Effector CD8-positive, alpha-beta T cell (primary cell): ENCODE measurements around the gene AZIN2.
"Not testable (repeated sequence)": the region's sequence is repeated elsewhere in the genome, so short reads cannot be mapped to it uniquely, and the experiment has no call there.

Source experiments
- DNase-seq: peaks from one replicate; lab custom pipeline; 2025; lab: John Stamatoyannopoulos, UW

The AZIN2 gene

GRCh38 chr1:33057095-33057494 lies 23.9 kb upstream of the AZIN2 start:
- no peak for DNase-seq

DNA sequence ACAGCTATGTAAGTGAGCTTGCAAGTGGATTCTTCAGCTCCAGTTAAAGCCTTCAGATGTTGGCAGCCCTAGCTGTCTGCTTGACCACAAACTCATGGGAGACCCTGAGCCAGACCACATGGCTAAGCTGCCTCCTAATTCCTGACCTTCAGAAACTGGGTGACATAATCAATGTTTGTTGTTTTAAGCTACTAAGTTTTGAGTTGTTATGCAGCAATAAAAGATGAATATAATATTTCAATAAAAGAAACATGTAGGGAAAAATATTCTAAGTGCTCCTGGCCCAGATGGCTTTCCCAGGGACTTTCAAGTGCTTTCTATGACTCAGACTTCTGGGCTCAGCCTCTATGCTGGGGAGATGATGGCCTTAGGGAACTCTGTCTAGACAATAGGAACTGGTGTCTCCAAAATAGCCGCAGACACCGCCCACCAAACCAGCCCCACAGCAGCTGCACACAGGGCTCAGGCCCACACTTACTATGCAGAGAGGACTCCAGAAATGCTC lies 20.3 kb upstream of the AZIN2 start:
- no peak for DNase-seq

GRCh38 chr1:33061834-33062233 lies 19.1 kb upstream of the AZIN2 start:
- no peak for DNase-seq

GRCh38 chr1:33064284-33064683 lies 16.7 kb upstream of the AZIN2 start:
- DNase-seq = not testable (repeated sequence)

- DNase-seq = no peak
Observed at GRCh38 chr1:33065301-33065700, 15.7 kb upstream of the AZIN2 start.

GRCh38 chr1:33066477-33066876 lies 14.5 kb upstream of the AZIN2 start:
- not testable (repeated sequence) for DNase-seq

- DNase-seq = not testable (repeated sequence)
Observed at GRCh38 chr1:33068108-33068507, 12.8 kb upstream of the AZIN2 start.

DNA sequence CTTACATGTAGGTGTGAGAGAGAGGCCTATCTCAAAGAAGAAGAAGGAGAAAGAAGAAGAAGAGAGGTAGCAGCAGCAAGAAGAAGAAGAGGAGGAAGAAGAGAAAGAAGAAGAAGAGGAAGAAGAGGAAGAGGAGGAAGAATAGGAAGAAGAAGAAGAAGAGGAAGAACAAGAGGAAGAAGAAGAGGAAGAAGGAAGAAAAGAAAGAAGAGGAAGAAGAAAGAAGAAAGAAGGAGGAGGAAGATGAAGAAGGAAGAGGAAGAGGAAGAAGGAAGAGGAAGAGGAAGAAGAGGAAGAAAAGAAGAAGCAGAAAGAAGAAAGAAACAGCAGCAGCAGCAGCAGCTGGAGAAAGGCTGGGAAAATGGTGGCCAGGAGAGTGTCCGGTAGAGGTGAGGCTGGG lies 10.3 kb upstream of the AZIN2 start:
- DNase-seq = no peak

DNA sequence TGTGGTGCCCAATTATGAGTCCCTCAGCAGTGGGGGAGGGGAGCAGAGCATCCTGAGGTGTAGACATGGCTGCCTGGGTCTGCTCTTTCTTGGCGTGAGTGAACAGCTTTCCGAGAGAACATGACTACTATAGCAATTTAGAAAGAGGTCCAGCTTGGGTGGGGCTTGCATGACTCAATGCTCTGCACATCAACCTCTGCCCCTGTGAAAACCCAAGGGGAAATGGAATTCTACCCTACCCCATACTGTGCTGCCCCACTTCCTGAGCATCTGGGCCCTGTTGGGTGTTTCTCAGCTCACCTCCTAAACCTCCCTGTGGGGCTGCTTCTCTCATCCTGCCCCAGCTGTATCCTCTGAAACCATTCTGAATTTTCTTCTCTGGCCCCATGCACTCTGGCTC lies 8.2 kb upstream of the AZIN2 start:
- DNase-seq = no peak

GRCh38 chr1:33074193-33074945 lies 6.6 kb upstream of the AZIN2 start:
- DNase-seq = no peak

DNA sequence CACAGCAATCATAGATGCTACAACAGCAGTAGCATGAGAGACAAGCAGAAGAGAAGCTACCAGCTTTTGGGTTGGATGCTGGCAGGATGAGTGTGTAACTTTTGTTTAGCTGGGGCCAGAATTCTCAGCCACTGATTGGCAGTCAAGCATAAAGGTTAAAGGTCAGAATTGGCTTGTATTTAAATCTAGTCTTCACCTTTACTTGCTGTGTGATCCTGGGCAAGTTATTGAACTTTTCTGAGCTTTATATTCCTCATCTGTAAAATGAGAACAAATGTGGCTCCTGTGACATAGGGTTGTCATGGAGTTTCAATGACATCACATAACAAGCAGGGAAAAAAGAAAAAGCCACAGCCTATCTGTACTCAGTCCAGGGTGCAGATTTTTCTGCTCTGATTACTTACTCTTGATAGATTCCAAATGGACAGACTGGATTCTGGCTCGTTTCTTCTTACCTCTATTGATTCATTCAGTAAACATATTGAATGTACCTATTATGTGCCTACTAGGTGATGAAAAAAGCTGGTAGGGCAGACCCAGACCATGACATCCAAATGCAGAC lies 2.8 kb upstream of the AZIN2 start:
- DNase-seq = no peak

- DNase-seq = no peak
Observed at GRCh38 chr1:33080373-33080772, 580 bp upstream of the AZIN2 start.

GRCh38 chr1:33081554-33082305 lies 777 bp downstream of the AZIN2 start:
- peak; percentile 11 for DNase-seq

GRCh38 chr1:33082575-33083108 lies 1.7 kb downstream of the AZIN2 start:
- no peak for DNase-seq

DNA sequence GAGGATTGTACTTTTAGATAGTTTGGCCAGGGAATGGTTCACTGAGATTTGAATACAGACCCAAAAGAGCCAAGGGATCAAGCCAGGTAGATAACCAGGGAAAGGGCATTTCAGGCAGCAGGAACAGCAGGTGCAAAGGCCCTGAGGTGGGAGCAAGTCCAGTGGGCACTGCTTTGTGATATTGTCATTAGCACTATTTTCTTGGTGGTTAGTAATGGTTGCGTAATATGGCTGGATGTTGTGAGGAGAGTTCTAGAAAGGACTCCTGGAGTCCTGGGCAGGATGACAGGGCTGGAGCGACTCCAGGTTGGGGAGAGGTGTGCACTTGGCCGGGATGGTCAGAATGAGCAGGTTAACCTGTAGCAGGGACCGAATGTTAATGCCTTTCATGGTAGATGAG lies 4.4 kb downstream of the AZIN2 start:
- DNase-seq = no peak

DNA sequence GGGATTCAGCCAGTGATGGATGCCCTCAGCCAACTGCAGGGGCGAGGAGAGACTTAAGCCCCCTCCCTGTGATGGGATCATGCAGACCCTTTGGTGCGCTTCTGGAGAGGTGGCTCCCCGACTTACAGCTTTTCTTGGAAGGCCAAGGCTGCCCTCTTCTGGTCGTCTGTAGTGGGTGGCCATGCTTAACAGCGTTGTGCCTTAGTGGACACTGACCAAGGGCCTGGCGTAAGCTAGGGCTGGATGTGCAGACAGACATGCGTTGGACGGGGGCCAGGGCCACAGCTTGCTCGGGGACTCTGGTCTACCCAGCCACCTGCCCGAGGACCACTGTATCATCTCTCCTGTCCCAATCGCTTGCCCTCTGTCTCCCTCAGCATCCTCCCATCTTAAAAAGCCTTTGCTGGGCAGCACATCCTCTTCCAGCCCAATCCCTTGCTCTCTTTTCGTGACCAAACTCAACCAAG lies 5.5 kb downstream of the AZIN2 start:
- peak; percentile 18 for DNase-seq

- DNase-seq = no peak
Observed at GRCh38 chr1:33087677-33088076, 6.7 kb downstream of the AZIN2 start.

DNA sequence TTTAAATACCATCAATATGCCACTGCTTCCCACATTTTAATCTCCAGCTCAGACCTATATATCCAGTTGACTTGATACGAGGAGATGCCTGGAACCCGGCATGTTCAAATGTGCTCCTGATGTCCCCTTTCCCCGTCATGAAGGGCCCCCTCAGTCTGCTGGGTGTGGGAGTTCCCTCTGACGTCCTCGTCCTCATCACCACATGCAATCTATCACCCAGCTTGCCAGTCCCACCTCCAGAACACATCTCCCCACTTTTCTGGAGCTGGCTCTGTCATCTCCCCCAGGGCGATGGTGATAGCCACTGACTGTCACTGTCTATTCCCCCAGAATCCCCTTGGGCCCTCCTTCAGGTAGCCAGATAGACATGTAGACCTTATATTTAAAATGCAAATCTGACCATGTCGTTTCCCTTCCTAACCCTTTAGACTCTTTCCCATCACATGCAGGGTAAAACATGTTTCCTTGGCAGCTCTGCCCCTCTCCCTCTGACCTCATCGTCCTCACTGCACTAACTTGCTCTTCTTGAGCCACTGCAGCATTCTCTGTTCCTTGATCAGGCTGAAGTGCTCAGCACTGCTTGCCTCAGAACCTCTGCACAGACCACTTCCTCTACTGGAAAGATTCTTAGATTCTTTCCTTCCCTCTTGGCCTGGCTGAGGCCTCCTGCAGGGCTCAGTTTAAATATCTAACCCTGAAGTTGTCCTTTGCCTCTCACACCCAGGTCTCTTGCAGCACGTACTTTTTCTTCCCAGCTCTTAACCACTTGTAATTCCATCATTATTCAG lies 7.4 kb downstream of the AZIN2 start:
- DNase-seq = no peak

DNA sequence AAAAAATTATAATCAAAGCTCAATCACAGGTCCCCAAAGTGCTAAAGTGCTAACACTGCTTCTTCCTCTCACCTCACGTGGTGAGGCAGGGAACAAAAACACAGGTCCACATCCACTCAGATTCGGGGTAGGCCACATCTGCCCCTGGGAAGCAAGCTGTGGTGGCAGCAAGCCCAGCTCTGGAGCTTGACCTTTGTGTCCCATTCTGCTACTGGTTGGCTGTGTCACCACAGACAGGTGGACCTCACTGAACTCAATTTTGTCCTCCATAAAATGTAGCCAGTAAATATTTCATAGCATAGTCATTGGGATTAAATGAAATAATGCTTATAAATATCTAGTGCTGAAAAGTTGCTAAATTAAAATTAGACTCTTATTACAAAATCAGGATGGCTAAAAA lies 8.5 kb downstream of the AZIN2 start:
- no peak for DNase-seq

- DNase-seq = no peak
Observed at GRCh38 chr1:33092438-33092837, 11.5 kb downstream of the AZIN2 start.

DNA sequence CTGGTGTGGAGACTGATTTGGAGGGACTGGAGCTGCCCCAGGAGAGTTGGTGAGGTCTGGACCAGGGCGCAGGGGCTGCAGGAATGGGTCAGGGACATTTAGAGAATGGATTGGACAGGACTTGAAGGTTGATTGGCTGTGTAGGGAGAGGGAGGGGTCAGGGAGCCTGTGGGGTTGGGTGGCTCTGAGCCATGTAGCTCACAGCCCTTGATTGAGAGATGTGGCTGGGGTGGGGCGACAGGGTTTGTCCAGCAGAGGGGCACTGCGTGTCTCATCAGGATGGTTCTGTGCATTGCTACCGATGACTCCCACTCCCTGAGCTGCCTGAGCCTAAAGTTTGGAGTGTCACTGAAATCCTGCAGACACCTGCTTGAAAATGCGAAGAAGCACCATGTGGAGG lies 12.1 kb downstream of the AZIN2 start:
- no peak for DNase-seq

DNA sequence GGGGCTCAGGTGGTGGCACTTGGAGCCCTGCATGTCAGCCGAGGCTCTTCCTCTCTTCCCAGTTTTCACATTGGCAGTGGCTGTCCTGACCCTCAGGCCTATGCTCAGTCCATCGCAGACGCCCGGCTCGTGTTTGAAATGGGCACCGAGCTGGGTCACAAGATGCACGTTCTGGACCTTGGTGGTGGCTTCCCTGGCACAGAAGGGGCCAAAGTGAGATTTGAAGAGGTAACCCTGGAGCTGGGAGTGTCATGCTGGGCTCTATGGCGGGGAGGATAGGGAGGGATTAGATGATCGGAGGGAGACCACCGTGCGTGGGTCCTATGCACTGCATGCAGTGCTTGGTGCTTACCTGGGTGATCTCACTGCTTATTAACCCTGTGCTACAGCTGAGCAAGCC lies 13.5 kb downstream of the AZIN2 start:
- DNase-seq = no peak
